ENCODE data around the gene SLC25A34. TPM values are rescaled to one million over a fixed set of nuclear protein-coding genes. Genes with fewer than 3 reads are reported as not detected.

Gene SLC25A34
- polyA plus RNA-seq, 1 of the 3 experiments (the other 2 are of a cell fraction), result 1.4 TPM

DNA sequence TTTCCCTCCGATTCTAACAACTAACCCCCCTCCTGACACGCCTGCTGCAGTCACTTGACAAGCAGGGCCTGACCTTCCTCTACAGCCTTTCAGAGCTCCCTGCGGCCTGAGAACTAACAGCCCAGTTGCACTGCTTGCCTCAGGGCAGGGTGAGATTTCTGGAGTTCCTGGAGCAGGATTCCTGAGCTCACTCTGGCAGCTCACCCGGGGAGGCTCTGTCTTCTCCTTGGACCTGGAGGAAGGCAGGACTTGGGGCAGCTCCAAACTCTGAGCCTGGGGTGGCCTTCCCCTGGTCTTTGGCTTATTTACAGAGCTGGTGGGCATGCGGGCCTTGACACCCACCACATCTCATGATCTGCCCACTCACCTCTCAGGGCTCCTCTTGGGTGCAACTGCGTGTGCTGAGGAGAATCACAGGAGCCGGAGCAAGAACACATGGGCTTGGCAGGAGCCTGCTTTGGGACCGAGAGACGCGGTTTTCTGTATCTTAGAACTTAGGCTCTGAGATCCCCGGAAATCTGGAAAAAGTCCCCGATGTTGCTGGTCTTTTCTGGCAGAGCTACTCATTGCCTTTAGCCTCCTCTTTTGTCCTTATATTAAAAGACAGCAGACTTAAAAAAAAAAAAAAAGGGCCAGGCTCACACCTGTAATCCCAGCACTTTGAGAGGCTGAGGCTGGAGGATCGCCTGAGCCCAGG is 13.1 kb upstream of the SLC25A34 start:
- H3K27me3 ChIP-seq (ENCODE audit: insufficient read depth), result no peaks in the 10 kb centered on the region
- ChIA-PET POLR2A (interaction anchor here (0.7 to 1.2 kb wide), 2 partner anchors 15 to 16 kb away, joined by 3 to 4 read pairs; no protein-coding TSS in a partner anchor), CTCF (interaction anchor here (0.6 to 1.2 kb wide), 4 partner anchors 11 to 69 kb away, joined by 3 to 4 read pairs (median 3); no protein-coding TSS in a partner anchor)
- TF ChIP-seq TEAD4 (IDR thresholded peaks at IDR 0.05; ENCODE audit: borderline replicate concordance, insufficient read depth) (no peak), FOXM1 (IDR thresholded peaks at IDR 0.05; ENCODE audit: low read depth) (no peak), GATA2 (CRISPR knock-in tag; IDR thresholded peaks at IDR 0.05) (no peak), TCF12 (IDR thresholded peaks at IDR 0.05) (no peak), ELF1 (IDR thresholded peaks at IDR 0.05) (no peak), NFIC (IDR thresholded peaks at IDR 0.05; ENCODE audit: borderline replicate concordance) (no peak), RCOR1 (IDR thresholded peaks at IDR 0.05; ENCODE audit: low read length) (no peak), RXRA (IDR thresholded peaks at IDR 0.05; ENCODE audit: borderline replicate concordance, low read depth) (no peak), TAF1 (IDR thresholded peaks at IDR 0.05; ENCODE audit: borderline replicate concordance, low read depth, low read length) (no peak), NRF1 (IDR thresholded peaks at IDR 0.05; ENCODE audit: low read depth, low read length) (no peak), SMC3 (IDR thresholded peaks at IDR 0.05; ENCODE audit: low read depth, low read length) (no peak)
- TF ChIP-seq, protein P1, sequence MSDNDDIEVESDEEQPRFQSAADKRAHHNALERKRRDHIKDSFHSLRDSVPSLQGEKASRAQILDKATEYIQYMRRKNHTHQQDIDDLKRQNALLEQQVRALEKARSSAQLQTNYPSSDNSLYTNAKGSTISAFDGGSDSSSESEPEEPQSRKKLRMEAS (IDR thresholded peaks at IDR 0.05; ENCODE audit: low read depth), result no peak
- TF ChIP-seq, protein P2, sequence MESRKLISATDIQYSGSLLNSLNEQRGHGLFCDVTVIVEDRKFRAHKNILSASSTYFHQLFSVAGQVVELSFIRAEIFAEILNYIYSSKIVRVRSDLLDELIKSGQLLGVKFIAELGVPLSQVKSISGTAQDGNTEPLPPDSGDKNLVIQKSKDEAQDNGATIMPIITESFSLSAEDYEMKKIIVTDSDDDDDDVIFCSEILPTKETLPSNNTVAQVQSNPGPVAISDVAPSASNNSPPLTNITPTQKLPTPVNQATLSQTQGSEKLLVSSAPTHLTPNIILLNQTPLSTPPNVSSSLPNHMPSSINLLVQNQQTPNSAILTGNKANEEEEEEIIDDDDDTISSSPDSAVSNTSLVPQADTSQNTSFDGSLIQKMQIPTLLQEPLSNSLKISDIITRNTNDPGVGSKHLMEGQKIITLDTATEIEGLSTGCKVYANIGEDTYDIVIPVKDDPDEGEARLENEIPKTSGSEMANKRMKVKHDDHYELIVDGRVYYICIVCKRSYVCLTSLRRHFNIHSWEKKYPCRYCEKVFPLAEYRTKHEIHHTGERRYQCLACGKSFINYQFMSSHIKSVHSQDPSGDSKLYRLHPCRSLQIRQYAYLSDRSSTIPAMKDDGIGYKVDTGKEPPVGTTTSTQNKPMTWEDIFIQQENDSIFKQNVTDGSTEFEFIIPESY (IDR thresholded peaks at IDR 0.05; ENCODE audit: borderline replicate concordance, low read depth), result no peak
- TF ChIP-seq, protein P3, sequence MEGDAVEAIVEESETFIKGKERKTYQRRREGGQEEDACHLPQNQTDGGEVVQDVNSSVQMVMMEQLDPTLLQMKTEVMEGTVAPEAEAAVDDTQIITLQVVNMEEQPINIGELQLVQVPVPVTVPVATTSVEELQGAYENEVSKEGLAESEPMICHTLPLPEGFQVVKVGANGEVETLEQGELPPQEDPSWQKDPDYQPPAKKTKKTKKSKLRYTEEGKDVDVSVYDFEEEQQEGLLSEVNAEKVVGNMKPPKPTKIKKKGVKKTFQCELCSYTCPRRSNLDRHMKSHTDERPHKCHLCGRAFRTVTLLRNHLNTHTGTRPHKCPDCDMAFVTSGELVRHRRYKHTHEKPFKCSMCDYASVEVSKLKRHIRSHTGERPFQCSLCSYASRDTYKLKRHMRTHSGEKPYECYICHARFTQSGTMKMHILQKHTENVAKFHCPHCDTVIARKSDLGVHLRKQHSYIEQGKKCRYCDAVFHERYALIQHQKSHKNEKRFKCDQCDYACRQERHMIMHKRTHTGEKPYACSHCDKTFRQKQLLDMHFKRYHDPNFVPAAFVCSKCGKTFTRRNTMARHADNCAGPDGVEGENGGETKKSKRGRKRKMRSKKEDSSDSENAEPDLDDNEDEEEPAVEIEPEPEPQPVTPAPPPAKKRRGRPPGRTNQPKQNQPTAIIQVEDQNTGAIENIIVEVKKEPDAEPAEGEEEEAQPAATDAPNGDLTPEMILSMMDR (IDR thresholded peaks at IDR 0.05), result no peak
- no peaks in the 10 kb centered on the region for H3F3A ChIP-seq (replicated peaks; ENCODE audit: insufficient read depth)
- no peak for DNase-seq
- no peak overlapping the region for H3K4me3 ChIP-seq (ENCODE audit: low read depth in 2 of 2, low read length in 1 of 2)
- H4K20me1 ChIP-seq (ENCODE audit: insufficient read depth), result no peaks in the 10 kb centered on the region
- 88% methylated on average over 11 of the region's 13 CpGs for WGBS (ENCODE audit: low lambda C conversion rate)
- no peaks in the 10 kb centered on the region for H3K4me1 ChIP-seq (ENCODE audit: control insufficient read depth in 1 of 2, insufficient read depth in 2 of 2, low read depth in 1 of 2, low read length in 1 of 2)
- H3K9me2 ChIP-seq, result no peaks in the 10 kb centered on the region
- H3K9me3 ChIP-seq, result no peaks in the 10 kb centered on the region
- no peak overlapping the region for H3K27ac ChIP-seq (ENCODE audit: low read depth in 2 of 2, low read length in 1 of 2)
- H3K4me2 ChIP-seq, result no peak overlapping the region
- peaks cover 2 to 70% of the 10 kb centered on the region in 2 experiments for H3K36me3 ChIP-seq (replicated peaks in 1 of 2; ENCODE audit: control insufficient read depth in 1 of 2, insufficient read depth in 2 of 2, low read length in 1 of 2)
- H3K79me2 ChIP-seq (ENCODE audit: insufficient read depth), result no peaks in the 10 kb centered on the region
- no peak overlapping the region for H2AFZ ChIP-seq (ENCODE audit: low read depth)
- H3K9ac ChIP-seq, result no peak overlapping the region

Data from SK-N-SH (cell line).